Measurements from ENCODE around the gene PPFIBP2.
A peak's percentile ranks its signal among the peaks of the same experiment; 100 is the strongest.

PPFIBP2 gene

GRCh38 chr11:7538466-7539454 is 25.0 kb downstream of the PPFIBP2 start:
- Histone ChIP-seq H3K9me3 (ENCODE audit: control insufficient read depth, low read length) (no peaks in the 10 kb centered on the region), H3K4me3 (ENCODE audit: extremely low read depth, insufficient read depth, low read length, poor library complexity, severe bottlenecking) (no peak overlapping the region), H3K4me1 (ENCODE audit: control insufficient read depth, insufficient read depth, low read length, poor library complexity, severe bottlenecking) (peaks cover 10% of the 10 kb centered on the region), H3K36me3 (ENCODE audit: control insufficient read depth, insufficient read depth, low read length) (no peaks in the 10 kb centered on the region), H3K27ac (ENCODE audit: low read depth, low read length, severe bottlenecking) (no peak overlapping the region)
- 90 to 91% methylated on average over 11 to 12 of the region's 12 CpGs for WGBS, 2 experiments (ENCODE audit: insufficient coverage in 2 of 2)

DNA sequence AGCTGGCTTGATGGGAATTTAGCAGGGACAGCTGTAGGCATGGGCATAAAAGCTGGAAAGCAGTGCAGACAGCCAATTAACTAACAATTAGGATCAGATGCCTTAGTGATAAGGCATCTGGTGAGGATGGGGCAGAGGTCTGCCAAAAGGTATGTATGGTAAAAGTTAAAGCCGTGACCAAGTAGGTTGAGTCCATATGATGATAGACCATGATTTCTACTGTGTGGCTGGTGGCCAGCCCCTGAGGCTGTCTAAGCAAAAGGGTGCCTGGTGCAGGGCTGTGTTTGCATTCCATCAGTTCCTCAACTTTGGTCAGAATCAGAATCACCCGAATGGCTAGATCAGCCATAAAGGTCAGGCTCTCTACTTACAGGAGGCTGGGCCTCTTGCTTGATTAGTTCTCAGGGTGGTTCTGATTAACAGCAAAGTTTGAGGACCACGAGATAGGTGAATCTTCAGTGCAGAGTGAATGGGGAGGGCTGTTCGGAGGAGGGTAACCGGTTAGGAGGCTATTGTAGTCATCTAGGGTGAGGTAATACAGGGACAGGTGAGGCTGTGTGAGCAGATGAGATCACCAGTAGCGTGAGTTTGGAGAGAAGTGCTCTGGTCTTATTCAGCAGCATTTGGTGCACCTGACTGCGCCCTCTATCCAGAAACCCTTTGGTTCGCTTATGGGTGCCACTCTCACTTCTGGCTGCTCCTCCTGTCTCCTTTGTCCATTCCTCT is 27.2 kb downstream of the PPFIBP2 start:
- no peak overlapping the region for H3K27ac ChIP-seq (ENCODE audit: low read depth, low read length, severe bottlenecking)
- H3K9me3 ChIP-seq (ENCODE audit: control insufficient read depth, low read length) = no peaks in the 10 kb centered on the region
- H3K4me3 ChIP-seq (ENCODE audit: extremely low read depth, insufficient read depth, low read length, poor library complexity, severe bottlenecking) = no peak overlapping the region
- no peaks in the 10 kb centered on the region for H3K36me3 ChIP-seq (ENCODE audit: control insufficient read depth, insufficient read depth, low read length)
- peaks cover 10% of the 10 kb centered on the region for H3K4me1 ChIP-seq (ENCODE audit: control insufficient read depth, insufficient read depth, low read length, poor library complexity, severe bottlenecking)
- WGBS, 2 experiments (ENCODE audit: insufficient coverage in 2 of 2) = 89 to 97% methylated on average over 6 to 7 of the region's 8 CpGs

DNA sequence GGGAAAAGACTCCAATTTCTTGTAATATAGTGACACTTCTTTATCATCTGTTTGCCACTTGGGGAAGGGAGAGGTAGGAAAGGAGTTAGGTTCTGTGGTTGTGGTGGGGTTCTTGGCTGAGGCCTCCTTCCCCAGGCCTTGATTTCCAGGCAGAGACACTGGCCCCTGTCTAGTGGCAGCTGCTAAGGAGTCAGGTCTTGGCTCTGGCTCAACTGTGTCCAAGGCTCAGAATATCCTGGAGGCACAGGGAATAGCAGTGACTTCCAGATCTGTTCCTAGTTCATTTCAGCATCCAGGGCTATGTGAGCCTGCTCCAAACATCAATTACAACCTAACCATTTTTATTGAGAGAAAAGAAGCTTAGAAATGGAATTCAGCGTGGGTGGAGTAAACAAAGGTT is 29.5 kb downstream of the PPFIBP2 start:
- Histone ChIP-seq H3K4me1 (ENCODE audit: control insufficient read depth, insufficient read depth, low read length, poor library complexity, severe bottlenecking) (peaks cover 10% of the 10 kb centered on the region), H3K27ac (ENCODE audit: low read depth, low read length, severe bottlenecking) (peak overlapping the region; percentile 24), H3K9me3 (ENCODE audit: control insufficient read depth, low read length) (no peaks in the 10 kb centered on the region), H3K4me3 (ENCODE audit: extremely low read depth, insufficient read depth, low read length, poor library complexity, severe bottlenecking) (no peak overlapping the region), H3K36me3 (ENCODE audit: control insufficient read depth, insufficient read depth, low read length) (no peaks in the 10 kb centered on the region)
- WGBS, 2 experiments (ENCODE audit: insufficient coverage in 2 of 2) = no CpG with 5 or more reads among the region's 1 CpG

DNA sequence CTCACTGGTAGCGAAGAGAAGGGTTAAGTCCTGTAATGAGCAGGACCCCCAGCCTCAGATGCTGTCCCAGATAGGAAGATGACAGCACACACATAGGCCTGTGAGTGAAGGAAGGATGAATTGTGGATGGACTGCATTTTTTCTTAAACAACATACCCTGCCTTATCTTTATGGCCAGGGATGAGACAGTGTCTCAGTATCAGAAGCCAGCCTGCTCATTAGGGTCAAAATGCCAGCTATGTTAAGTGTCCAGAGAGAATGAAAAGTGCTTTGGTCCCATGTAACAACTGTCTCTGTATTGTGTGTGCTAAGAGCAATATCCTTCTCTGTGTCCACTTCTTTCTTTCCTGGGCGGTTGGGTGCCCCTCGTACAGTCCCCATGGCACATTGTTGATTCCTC is 30.2 kb downstream of the PPFIBP2 start:
- no peak overlapping the region for H3K4me3 ChIP-seq (ENCODE audit: extremely low read depth, insufficient read depth, low read length, poor library complexity, severe bottlenecking)
- H3K9me3 ChIP-seq (ENCODE audit: control insufficient read depth, low read length) = no peaks in the 10 kb centered on the region
- whole genome bisulfite sequencing, 2 experiments (ENCODE audit: insufficient coverage in 2 of 2) = no CpG with 5 or more reads among the region's 3 CpGs
- no peaks in the 10 kb centered on the region for H3K36me3 ChIP-seq (ENCODE audit: control insufficient read depth, insufficient read depth, low read length)
- peaks cover 6% of the 10 kb centered on the region for H3K4me1 ChIP-seq (ENCODE audit: control insufficient read depth, insufficient read depth, low read length, poor library complexity, severe bottlenecking)
- H3K27ac ChIP-seq (ENCODE audit: low read depth, low read length, severe bottlenecking) = peak overlapping the region; percentile 24

GRCh38 chr11:7545611-7546010 is 31.8 kb downstream of the PPFIBP2 start:
- Histone ChIP-seq H3K9me3 (ENCODE audit: control insufficient read depth, low read length) (no peaks in the 10 kb centered on the region), H3K4me1 (ENCODE audit: control insufficient read depth, insufficient read depth, low read length, poor library complexity, severe bottlenecking) (peaks cover 4% of the 10 kb centered on the region), H3K27ac (ENCODE audit: low read depth, low read length, severe bottlenecking) (no peak overlapping the region), H3K36me3 (ENCODE audit: control insufficient read depth, insufficient read depth, low read length) (no peaks in the 10 kb centered on the region), H3K4me3 (ENCODE audit: extremely low read depth, insufficient read depth, low read length, poor library complexity, severe bottlenecking) (no peak overlapping the region)
- WGBS, 2 experiments (ENCODE audit: insufficient coverage in 2 of 2) = no CpG with 5 or more reads among the region's 4 CpGs

DNA sequence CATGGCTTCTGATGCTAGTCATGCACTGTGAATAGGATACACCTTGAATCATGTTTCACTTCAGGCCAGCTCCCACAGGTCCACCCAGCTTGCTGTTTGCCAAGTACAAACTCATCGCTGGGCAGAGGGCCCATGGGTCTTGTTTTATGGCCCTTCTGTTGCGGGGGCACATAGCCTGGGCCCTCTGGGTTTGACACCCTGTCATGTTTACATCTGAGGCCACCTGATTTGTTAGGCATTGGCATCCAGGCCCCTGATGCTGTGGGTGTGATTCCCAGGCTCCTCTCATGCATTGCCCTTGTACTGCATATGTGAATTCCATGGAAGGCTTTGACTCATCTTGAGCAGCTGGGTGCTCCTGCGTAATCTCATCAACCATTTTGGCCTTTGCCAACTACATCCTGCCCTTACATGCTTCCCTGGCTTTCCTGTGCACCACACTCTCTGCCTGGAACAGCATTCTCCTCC is 32.6 kb downstream of the PPFIBP2 start:
- Histone ChIP-seq H3K4me1 (ENCODE audit: control insufficient read depth, insufficient read depth, low read length, poor library complexity, severe bottlenecking) (peaks cover 4% of the 10 kb centered on the region), H3K27ac (ENCODE audit: low read depth, low read length, severe bottlenecking) (no peak overlapping the region), H3K36me3 (ENCODE audit: control insufficient read depth, insufficient read depth, low read length) (no peaks in the 10 kb centered on the region), H3K9me3 (ENCODE audit: control insufficient read depth, low read length) (no peaks in the 10 kb centered on the region), H3K4me3 (ENCODE audit: extremely low read depth, insufficient read depth, low read length, poor library complexity, severe bottlenecking) (no peak overlapping the region)
- 96 to 100% methylated on average over 3 of the region's 3 CpGs for WGBS, 2 experiments (ENCODE audit: insufficient coverage in 2 of 2)

GRCh38 chr11:7547687-7548086 is 33.9 kb downstream of the PPFIBP2 start:
- no peak overlapping the region for H3K4me3 ChIP-seq (ENCODE audit: extremely low read depth, insufficient read depth, low read length, poor library complexity, severe bottlenecking)
- no peaks in the 10 kb centered on the region for H3K9me3 ChIP-seq (ENCODE audit: control insufficient read depth, low read length)
- no peaks in the 10 kb centered on the region for H3K36me3 ChIP-seq (ENCODE audit: control insufficient read depth, insufficient read depth, low read length)
- 83 to 87% methylated on average over 4 of the region's 4 CpGs for WGBS, 2 experiments (ENCODE audit: insufficient coverage in 2 of 2)
- H3K4me1 ChIP-seq (ENCODE audit: control insufficient read depth, insufficient read depth, low read length, poor library complexity, severe bottlenecking) = no peaks in the 10 kb centered on the region
- no peak overlapping the region for H3K27ac ChIP-seq (ENCODE audit: low read depth, low read length, severe bottlenecking)

- Histone ChIP-seq H3K9me3 (ENCODE audit: control insufficient read depth, low read length) (no peaks in the 10 kb centered on the region), H3K4me3 (ENCODE audit: extremely low read depth, insufficient read depth, low read length, poor library complexity, severe bottlenecking) (no peak overlapping the region), H3K27ac (ENCODE audit: low read depth, low read length, severe bottlenecking) (no peak overlapping the region), H3K4me1 (ENCODE audit: control insufficient read depth, insufficient read depth, low read length, poor library complexity, severe bottlenecking) (no peaks in the 10 kb centered on the region), H3K36me3 (ENCODE audit: control insufficient read depth, insufficient read depth, low read length) (no peaks in the 10 kb centered on the region)
- 33 to 56% methylated on average over 5 to 6 of the region's 7 CpGs for WGBS, 2 experiments (ENCODE audit: insufficient coverage in 2 of 2)
Measured at GRCh38 chr11:7548659-7549274, 35.0 kb downstream of the PPFIBP2 start.

DNA sequence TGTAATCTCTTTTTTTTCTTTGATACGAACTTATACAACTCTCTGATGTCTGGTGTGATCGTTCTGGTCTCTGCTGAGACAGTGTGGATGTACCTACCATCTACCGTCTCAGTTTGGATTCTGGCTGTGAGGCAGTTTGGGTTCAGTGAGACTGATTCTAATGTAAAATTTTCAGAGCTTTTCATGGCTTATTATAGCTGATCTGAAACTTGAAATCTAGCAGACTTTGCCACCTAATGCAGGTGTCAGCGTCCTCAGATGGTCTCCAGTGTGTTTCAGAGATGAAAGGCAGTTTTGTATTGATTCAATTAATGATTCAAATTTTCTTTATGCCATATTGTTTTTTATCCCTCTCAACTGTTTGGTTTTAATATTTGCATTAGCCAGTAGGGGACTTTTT is 35.9 kb downstream of the PPFIBP2 start:
- WGBS, 2 experiments (ENCODE audit: insufficient coverage in 2 of 2) = 65 to 100% methylated on average over 1 to 2 of the region's 4 CpGs

GRCh38 chr11:7551571-7551970 is 37.8 kb downstream of the PPFIBP2 start:
- 100% methylated on average over 1 of the region's 1 CpG for WGBS, 2 experiments (ENCODE audit: insufficient coverage in 2 of 2)
- Histone ChIP-seq H3K4me3 (ENCODE audit: extremely low read depth, insufficient read depth, low read length, poor library complexity, severe bottlenecking) (no peak overlapping the region), H3K4me1 (ENCODE audit: control insufficient read depth, insufficient read depth, low read length, poor library complexity, severe bottlenecking) (no peaks in the 10 kb centered on the region), H3K9me3 (ENCODE audit: control insufficient read depth, low read length) (no peaks in the 10 kb centered on the region), H3K36me3 (ENCODE audit: control insufficient read depth, insufficient read depth, low read length) (no peaks in the 10 kb centered on the region), H3K27ac (ENCODE audit: low read depth, low read length, severe bottlenecking) (no peak overlapping the region)

More for the DNA sequence above, 35.9 kb downstream of the PPFIBP2 start:
- Histone ChIP-seq H3K27ac (ENCODE audit: low read depth, low read length, severe bottlenecking) (no peak overlapping the region), H3K4me3 (ENCODE audit: extremely low read depth, insufficient read depth, low read length, poor library complexity, severe bottlenecking) (no peak overlapping the region), H3K9me3 (ENCODE audit: control insufficient read depth, low read length) (no peaks in the 10 kb centered on the region), H3K4me1 (ENCODE audit: control insufficient read depth, insufficient read depth, low read length, poor library complexity, severe bottlenecking) (no peaks in the 10 kb centered on the region), H3K36me3 (ENCODE audit: control insufficient read depth, insufficient read depth, low read length) (no peaks in the 10 kb centered on the region)

All from mesodermal cell (in vitro differentiated cells).